22Rv1 (cell line): ENCODE results near the gene STAC3.

ENCODE experiments used
- CTCF ChIP-seq: fragments of 450-650 bp; IDR thresholded peaks from 2 replicates; pipeline ENCODE4 v1.5.1; 2017; ENCODE audit warnings: mild to moderate bottlenecking
- ZFX ChIP-seq: fragments of 450-650 bp; IDR thresholded peaks from 2 replicates; pipeline ENCODE4 v1.6.1; 2017; ENCODE audit warnings: antibody characterized with exemption, borderline replicate concordance

DNA sequence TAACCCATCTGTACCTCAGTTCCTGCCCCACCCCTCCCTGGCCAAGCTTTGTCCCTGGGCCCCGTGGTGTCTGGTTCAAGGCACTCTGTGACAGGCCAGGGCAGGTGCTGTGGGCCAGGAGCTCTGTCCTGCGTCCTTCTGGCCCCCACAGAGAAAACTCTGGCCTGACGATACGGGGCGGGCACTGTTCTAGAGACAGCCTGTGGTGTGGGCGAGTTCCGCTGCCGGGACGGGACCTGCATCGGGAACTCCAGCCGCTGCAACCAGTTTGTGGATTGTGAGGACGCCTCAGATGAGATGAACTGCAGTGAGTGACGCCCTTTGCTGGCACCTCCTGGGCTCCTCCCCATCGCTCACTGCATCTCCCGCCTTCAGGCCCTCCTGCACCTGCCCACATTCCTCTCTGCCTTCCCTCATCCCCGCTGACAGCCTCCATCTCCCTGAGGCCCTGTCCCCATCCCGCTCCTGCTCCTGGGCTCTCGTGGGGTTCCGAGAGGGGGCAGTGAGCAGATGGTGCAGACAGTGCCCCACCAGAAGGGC lies 57.2 kb downstream of the STAC3 start:
- TF ChIP-seq CTCF, result no peak
- no peak for TF ChIP-seq ZFX
